ENCODE measurements around the gene USP10. TPM values are rescaled to one million over a fixed set of nuclear protein-coding genes. Genes with fewer than 3 reads are reported as not detected.

USP10 gene
- total RNA-seq, 6 experiments from 2014 or later: 41.5 to 53.2 (median 44.6) TPM

DNA sequence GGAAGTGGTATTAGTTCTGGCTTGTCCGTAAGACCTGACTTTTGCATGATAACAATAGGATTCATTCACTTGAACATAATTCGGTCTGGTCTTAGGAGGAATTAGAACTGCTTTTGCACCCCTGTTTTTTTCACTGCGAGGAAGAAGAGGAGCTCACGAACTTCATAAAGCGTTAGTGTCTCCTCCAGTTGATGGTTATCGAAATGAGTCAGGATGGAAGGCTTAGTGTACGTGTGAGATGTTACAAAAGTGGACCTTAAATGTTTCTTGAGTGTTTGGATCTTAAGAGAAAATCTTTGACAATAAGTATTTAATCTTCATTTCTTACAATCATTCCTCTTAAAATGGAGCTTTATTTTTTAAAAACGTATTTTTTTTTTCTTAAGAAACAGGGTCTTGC is 52.8 kb downstream of the USP10 start:
- intact Hi-C loops (cut with DNase I): loop anchor here (10.0 kb wide), 1 partner anchor 212 kb away; no protein-coding TSS in a partner anchor
- Histone ChIP-seq H3K4me1 (peaks cover 0 to 8% (median 5%) of the 10 kb centered on the region in 4 donors), H3K27me3 (no peaks in the 10 kb centered on the region), H3K27ac (no peak overlapping the region), H3K4me3 (no peak overlapping the region), H3K9me3 (no peaks in the 10 kb centered on the region), H3K36me3 (no peaks in the 10 kb centered on the region)
- no peak for ATAC-seq
- DNase-seq: no peak
- 81% methylated on average over 8 of the region's 8 CpGs for WGBS (ENCODE audit: insufficient coverage, low coverage, low lambda C conversion rate, missing lambda C conversion rate)
- TF ChIP-seq, protein P1, sequence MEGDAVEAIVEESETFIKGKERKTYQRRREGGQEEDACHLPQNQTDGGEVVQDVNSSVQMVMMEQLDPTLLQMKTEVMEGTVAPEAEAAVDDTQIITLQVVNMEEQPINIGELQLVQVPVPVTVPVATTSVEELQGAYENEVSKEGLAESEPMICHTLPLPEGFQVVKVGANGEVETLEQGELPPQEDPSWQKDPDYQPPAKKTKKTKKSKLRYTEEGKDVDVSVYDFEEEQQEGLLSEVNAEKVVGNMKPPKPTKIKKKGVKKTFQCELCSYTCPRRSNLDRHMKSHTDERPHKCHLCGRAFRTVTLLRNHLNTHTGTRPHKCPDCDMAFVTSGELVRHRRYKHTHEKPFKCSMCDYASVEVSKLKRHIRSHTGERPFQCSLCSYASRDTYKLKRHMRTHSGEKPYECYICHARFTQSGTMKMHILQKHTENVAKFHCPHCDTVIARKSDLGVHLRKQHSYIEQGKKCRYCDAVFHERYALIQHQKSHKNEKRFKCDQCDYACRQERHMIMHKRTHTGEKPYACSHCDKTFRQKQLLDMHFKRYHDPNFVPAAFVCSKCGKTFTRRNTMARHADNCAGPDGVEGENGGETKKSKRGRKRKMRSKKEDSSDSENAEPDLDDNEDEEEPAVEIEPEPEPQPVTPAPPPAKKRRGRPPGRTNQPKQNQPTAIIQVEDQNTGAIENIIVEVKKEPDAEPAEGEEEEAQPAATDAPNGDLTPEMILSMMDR (IDR thresholded peaks at IDR 0.05): no peak
- TF ChIP-seq POLR2A (IDR thresholded peaks at IDR 0.05): no peak

DNA sequence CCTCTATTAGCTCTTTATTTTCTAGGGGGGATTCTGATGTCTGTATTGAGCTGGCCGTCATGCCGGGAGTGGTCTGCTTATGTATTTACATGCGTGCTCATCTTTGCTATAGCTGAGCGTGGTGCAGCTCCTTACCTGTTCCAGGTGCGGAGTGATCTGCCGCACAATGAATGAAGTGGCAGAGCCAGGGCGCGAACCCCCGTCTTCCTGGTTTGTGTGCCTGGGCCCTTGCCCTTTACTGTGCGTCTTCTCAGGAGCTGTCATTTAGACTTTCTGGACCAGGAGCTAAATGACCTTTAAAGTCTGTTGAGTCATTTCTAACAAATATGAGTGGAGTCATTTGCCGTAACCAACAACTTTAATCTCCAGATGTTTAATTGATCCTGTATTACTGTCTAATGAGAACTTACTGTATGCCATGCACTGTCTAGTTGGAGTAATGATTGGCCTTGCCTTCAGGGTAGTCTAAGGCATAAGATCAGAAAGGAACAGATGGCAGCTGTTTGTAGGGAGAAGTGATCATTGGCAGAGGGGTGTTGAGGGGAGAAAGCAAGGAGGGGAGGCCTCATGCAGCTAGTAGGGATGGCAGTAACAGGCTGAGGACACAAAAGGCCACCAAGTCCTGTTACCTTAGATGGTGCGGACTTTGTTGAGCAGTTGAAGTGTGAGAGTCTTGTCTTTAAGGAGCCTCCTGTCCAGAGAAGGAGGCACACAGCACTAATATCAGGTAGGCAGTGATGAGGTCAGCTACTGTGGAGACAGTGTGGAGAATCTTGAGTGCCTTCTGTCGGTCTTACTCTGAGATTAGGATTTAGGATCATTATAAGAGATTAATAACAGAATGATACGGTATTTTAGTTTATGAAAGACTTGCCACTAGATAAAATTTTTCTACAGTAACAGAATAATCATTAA is 53.9 kb downstream of the USP10 start:
- DNase-seq (no peak), ATAC-seq (no peak)
- TF ChIP-seq POLR2A (IDR thresholded peaks at IDR 0.05): no peak
- TF ChIP-seq, protein P1 (IDR thresholded peaks at IDR 0.05): no peak
- 71% methylated on average over 8 of the region's 14 CpGs for WGBS (ENCODE audit: insufficient coverage, low coverage, low lambda C conversion rate, missing lambda C conversion rate)
- Histone ChIP-seq H3K4me3 (no peak overlapping the region), H3K27me3 (no peaks in the 10 kb centered on the region), H3K27ac (peak overlapping the region in 2 of 3 donors; percentile 1 to 11), H3K4me1 (peaks cover 0 to 8% (median 5%) of the 10 kb centered on the region in 4 donors), H3K36me3 (no peaks in the 10 kb centered on the region), H3K9me3 (no peaks in the 10 kb centered on the region)
- intact Hi-C loops (cut with DNase I): loop anchor here (10.0 kb wide), 1 partner anchor 211 kb away; no protein-coding TSS in a partner anchor

DNA sequence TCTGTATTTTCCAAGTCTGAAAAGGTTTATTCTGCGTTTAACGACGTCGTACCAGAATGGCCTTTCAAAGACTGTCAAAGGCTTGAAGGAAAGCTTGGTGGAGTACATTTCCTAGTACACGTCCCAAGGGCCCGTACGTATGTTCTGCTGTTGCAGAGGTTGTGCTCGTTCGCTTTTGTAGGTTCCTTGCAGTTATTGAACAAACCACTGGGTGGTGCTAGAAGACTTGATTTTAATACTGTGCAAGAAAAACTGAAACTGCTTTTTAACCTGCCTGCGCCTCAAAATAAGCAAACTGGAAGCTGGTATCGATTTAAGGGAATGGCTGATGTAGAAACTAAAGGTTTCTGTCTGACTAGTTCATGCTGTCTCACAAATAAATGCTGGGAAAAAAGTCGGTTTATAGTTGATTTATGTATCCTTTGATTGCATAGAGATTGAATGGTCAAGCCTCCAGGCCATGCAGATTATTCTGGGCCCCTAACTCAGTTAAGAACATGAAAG is 54.6 kb downstream of the USP10 start:
- H3K4me3 ChIP-seq: no peak overlapping the region
- DNase-seq: peak in 1 of 3 donors; percentile 73
- TF ChIP-seq POLR2A (IDR thresholded peaks at IDR 0.05): no peak
- TF ChIP-seq, protein P1 (IDR thresholded peaks at IDR 0.05): peak; percentile 78 to 96 (median 88)
- H3K36me3 ChIP-seq: no peaks in the 10 kb centered on the region
- H3K9me3 ChIP-seq: no peaks in the 10 kb centered on the region
- H3K27me3 ChIP-seq: no peaks in the 10 kb centered on the region
- peaks cover 0 to 8% (median 5%) of the 10 kb centered on the region in 4 donors for H3K4me1 ChIP-seq
- ATAC-seq: peak; percentile 93 to 95 (median 94)
- peak overlapping the region; percentile 45 to 89 (median 68) for H3K27ac ChIP-seq
- intact Hi-C loops (cut with DNase I): loop anchor here (10.0 kb wide), 1 partner anchor 210 kb away; no protein-coding TSS in a partner anchor
- WGBS (ENCODE audit: insufficient coverage, low coverage, low lambda C conversion rate, missing lambda C conversion rate): 6% methylated on average over 12 of the region's 12 CpGs

DNA sequence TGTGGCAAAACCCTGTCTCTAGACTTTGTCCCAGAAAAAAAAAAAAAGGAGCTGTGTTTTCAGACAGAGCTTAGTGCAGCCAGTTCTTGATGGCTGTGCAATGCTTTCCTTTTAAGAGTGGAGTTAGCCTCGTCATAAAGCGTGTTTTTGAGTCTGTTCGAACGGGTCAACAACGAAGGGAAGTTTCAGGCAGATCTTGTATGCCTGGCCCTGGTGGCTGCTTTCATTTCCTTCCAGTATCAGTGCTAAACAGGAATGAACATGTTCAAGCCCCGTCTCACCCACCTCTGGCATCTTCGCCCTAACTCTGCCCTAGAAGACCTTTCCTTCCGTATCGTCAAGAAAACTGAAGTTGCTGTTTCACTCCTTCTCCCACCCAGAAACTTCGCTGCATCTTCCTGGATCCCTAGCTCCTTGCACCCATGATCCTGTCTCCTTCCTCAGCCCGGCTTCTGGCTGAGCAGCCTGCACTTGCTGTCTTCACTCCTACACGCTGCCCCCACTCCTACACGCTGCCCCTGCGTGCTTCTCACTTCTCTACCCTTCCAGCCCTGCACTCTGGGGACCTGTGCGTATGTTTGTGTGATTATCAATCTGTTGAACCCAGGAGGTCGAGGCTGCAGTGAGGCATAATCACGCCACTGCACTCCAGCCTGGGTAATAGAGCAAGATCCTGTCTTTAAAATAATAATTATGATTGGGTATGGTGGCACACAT is 55.3 kb downstream of the USP10 start:
- WGBS (ENCODE audit: insufficient coverage, low coverage, low lambda C conversion rate, missing lambda C conversion rate): 62% methylated on average over 17 of the region's 17 CpGs
- intact Hi-C loops (cut with DNase I): loop anchor here (10.0 kb wide), 1 partner anchor 210 kb away; no protein-coding TSS in a partner anchor
- H3K27me3 ChIP-seq: no peaks in the 10 kb centered on the region
- H3K9me3 ChIP-seq: no peaks in the 10 kb centered on the region
- H3K27ac ChIP-seq: peak overlapping the region; percentile 45 to 89 (median 68)
- TF ChIP-seq, protein P1 (IDR thresholded peaks at IDR 0.05): no peak
- no peak for TF ChIP-seq POLR2A (IDR thresholded peaks at IDR 0.05)
- H3K4me3 ChIP-seq: no peak overlapping the region
- DNase-seq (no peak), ATAC-seq (peak in 3 of 4 donors; percentile 15 to 27 (median 21))
- H3K36me3 ChIP-seq: no peaks in the 10 kb centered on the region
- H3K4me1 ChIP-seq: peaks cover 0 to 8% (median 5%) of the 10 kb centered on the region in 4 donors
